Measurements from ENCODE around the gene PTPRD.

DNA sequence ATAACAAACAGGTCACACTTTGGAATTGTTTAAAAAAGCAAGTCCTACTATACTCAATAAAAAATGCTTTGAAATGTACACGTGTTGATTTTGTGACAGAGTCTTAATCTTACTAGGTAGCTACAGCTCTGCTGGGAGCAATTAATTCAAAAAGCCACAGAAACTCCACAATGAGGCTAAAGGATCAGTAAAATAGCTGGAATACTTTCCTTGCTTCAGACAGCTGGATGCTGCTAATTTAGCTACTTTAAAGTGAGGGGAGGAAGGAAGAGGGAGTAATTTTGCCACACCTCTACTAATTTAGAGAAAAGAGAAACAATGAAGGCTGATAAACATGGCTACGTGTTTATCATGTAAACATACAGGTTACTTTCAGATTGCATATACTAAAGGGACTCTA, 1885.6 kb downstream of the PTPRD start:
- TF ChIP-seq, protein P1, sequence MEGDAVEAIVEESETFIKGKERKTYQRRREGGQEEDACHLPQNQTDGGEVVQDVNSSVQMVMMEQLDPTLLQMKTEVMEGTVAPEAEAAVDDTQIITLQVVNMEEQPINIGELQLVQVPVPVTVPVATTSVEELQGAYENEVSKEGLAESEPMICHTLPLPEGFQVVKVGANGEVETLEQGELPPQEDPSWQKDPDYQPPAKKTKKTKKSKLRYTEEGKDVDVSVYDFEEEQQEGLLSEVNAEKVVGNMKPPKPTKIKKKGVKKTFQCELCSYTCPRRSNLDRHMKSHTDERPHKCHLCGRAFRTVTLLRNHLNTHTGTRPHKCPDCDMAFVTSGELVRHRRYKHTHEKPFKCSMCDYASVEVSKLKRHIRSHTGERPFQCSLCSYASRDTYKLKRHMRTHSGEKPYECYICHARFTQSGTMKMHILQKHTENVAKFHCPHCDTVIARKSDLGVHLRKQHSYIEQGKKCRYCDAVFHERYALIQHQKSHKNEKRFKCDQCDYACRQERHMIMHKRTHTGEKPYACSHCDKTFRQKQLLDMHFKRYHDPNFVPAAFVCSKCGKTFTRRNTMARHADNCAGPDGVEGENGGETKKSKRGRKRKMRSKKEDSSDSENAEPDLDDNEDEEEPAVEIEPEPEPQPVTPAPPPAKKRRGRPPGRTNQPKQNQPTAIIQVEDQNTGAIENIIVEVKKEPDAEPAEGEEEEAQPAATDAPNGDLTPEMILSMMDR (IDR thresholded peaks at IDR 0.05 in 2 of 3, conservative IDR thresholded peaks at IDR 0.05 in 1 of 3; ENCODE audit: insufficient read depth in 2 of 3, low read depth in 1 of 3, low read length in 3 of 3): no peak
- TF ChIP-seq, protein P2, sequence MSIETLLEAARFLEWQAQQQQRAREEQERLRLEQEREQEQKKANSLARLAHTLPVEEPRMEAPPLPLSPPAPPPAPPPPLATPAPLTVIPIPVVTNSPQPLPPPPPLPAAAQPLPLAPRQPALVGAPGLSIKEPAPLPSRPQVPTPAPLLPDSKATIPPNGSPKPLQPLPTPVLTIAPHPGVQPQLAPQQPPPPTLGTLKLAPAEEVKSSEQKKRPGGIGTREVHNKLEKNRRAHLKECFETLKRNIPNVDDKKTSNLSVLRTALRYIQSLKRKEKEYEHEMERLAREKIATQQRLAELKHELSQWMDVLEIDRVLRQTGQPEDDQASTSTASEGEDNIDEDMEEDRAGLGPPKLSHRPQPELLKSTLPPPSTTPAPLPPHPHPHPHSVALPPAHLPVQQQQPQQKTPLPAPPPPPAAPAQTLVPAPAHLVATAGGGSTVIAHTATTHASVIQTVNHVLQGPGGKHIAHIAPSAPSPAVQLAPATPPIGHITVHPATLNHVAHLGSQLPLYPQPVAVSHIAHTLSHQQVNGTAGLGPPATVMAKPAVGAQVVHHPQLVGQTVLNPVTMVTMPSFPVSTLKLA (conservative IDR thresholded peaks at IDR 0.05): no peak
- TF ChIP-seq, protein P3, sequence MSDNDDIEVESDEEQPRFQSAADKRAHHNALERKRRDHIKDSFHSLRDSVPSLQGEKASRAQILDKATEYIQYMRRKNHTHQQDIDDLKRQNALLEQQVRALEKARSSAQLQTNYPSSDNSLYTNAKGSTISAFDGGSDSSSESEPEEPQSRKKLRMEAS (CRISPR knock-in tag; IDR thresholded peaks at IDR 0.05): no peak
- TF ChIP-seq FOXA1 (IDR thresholded peaks at IDR 0.05; ENCODE audit: borderline replicate concordance): no peak
- no peak for TF ChIP-seq CHD2 (IDR thresholded peaks at IDR 0.05; ENCODE audit: low read depth, low read length)
- TF ChIP-seq, protein P4, sequence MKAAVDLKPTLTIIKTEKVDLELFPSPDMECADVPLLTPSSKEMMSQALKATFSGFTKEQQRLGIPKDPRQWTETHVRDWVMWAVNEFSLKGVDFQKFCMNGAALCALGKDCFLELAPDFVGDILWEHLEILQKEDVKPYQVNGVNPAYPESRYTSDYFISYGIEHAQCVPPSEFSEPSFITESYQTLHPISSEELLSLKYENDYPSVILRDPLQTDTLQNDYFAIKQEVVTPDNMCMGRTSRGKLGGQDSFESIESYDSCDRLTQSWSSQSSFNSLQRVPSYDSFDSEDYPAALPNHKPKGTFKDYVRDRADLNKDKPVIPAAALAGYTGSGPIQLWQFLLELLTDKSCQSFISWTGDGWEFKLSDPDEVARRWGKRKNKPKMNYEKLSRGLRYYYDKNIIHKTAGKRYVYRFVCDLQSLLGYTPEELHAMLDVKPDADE (conservative IDR thresholded peaks at IDR 0.05; ENCODE audit: control insufficient read depth, low read depth, low read length): no peak
- TF ChIP-seq EGR1 (conservative IDR thresholded peaks at IDR 0.05): no peak
- TF ChIP-seq, protein P5, sequence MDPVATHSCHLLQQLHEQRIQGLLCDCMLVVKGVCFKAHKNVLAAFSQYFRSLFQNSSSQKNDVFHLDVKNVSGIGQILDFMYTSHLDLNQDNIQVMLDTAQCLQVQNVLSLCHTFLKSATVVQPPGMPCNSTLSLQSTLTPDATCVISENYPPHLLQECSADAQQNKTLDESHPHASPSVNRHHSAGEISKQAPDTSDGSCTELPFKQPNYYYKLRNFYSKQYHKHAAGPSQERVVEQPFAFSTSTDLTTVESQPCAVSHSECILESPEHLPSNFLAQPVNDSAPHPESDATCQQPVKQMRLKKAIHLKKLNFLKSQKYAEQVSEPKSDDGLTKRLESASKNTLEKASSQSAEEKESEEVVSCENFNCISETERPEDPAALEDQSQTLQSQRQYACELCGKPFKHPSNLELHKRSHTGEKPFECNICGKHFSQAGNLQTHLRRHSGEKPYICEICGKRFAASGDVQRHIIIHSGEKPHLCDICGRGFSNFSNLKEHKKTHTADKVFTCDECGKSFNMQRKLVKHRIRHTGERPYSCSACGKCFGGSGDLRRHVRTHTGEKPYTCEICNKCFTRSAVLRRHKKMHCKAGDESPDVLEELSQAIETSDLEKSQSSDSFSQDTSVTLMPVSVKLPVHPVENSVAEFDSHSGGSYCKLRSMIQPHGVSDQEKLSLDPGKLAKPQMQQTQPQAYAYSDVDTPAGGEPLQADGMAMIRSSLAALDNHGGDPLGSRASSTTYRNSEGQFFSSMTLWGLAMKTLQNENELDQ (CRISPR knock-in tag; IDR thresholded peaks at IDR 0.05; ENCODE audit: borderline replicate concordance): no peak
- TF ChIP-seq EZH2 (IDR thresholded peaks at IDR 0.05; ENCODE audit: borderline replicate concordance, low read depth, low read length): no peak
- TF ChIP-seq KLF13 (tag; IDR thresholded peaks at IDR 0.05; ENCODE audit: borderline replicate concordance, low read depth): no peak
- no peak for TF ChIP-seq HDAC6 (IDR thresholded peaks at IDR 0.05; ENCODE audit: low read depth, low read length)
- TF ChIP-seq BRF1 (IDR thresholded peaks at IDR 0.05; ENCODE audit: borderline replicate concordance, extremely low read depth, insufficient read length): no peak
- no peak for TF ChIP-seq NR2C2 (CRISPR knock-in tag; IDR thresholded peaks at IDR 0.05)
- TF ChIP-seq NR2C2 (tag; IDR thresholded peaks at IDR 0.05): no peak
